SU-DHL-6 (cell line): ENCODE results near the gene MRM2.

ENCODE experiments used
- H2AFZ ChIP-seq: fragments of 200-600 bp; sonication (generic); 2 replicates; pipeline ENCODE4 v1.6.1; 2014; ENCODE audit warnings: low read depth, mild to moderate bottlenecking, moderate library complexity, mixed read lengths, antibody characterized with exemption, low read length; ENCODE audit not compliant: severe bottlenecking
- H3F3A ChIP-seq: fragments of 200-600 bp; shearing (Covaris generic); 2 replicates; pipeline ENCODE4 v1.6.0; 2016; ENCODE audit warnings: antibody characterized with exemption, mild to moderate bottlenecking; ENCODE audit not compliant: insufficient read depth
- H3K27ac ChIP-seq: fragments of 200-600 bp; sonication (generic); 2 replicates; pipeline ENCODE4 v1.5.1; 2016; ENCODE audit warnings: low read depth, mild to moderate bottlenecking, low read length, moderate library complexity, mixed read lengths
- H3K27me3 ChIP-seq: fragments of 200-600 bp; sonication (generic), shearing (Covaris generic); 2 replicates; pipeline ENCODE4 v1.6.0; 2014; ENCODE audit warnings: mild to moderate bottlenecking, low read length
- H3K36me3 ChIP-seq: fragments of 200-600 bp; sonication (generic); 2 replicates; pipeline ENCODE4 v1.6.1; 2014; ENCODE audit warnings: mild to moderate bottlenecking, low read length, mixed read lengths
- H3K4me2 ChIP-seq: fragments of 300-600, 200-600 bp; shearing (Covaris generic), sonication (generic); 2 replicates; pipeline ENCODE4 v1.6.0; 2014; ENCODE audit warnings: low read length, low read depth, mild to moderate bottlenecking; ENCODE audit not compliant: poor library complexity, severe bottlenecking
- H3K4me3 ChIP-seq: fragments of 200-600 bp; sonication (generic); 2 replicates; pipeline ENCODE4 v1.5.1; 2014; ENCODE audit warnings: antibody characterized with exemption, low read length, mild to moderate bottlenecking, mixed read lengths; ENCODE audit not compliant: insufficient read depth, poor library complexity, severe bottlenecking
- H3K79me2 ChIP-seq: fragments of 200-600 bp; sonication (generic); 2 replicates; pipeline ENCODE4 v1.6.1; 2014; ENCODE audit warnings: mild to moderate bottlenecking, low read length, moderate library complexity; ENCODE audit not compliant: insufficient read depth
- H3K9ac ChIP-seq: fragments of 200-600 bp; sonication (generic); 2 replicates; pipeline ENCODE4 v1.7.0; 2014; ENCODE audit warnings: mild to moderate bottlenecking, low read length
- H3K9me2 ChIP-seq: fragments of 200-600 bp; sonication (generic); replicated peaks from 2 replicates; pipeline ENCODE4 v1.6.1; 2014; ENCODE audit warnings: low read length; ENCODE audit not compliant: insufficient read depth
- H3K9me3 ChIP-seq: fragments of 200-600 bp; sonication (generic); 2 replicates; pipeline ENCODE4 v1.6.1; 2014; ENCODE audit warnings: low read length, mixed read lengths; ENCODE audit not compliant: insufficient read depth
- H4K20me1 ChIP-seq: fragments of 200-600 bp; sonication (generic); 2 replicates; pipeline ENCODE4 v1.6.1; 2014; ENCODE audit warnings: low read depth, mild to moderate bottlenecking, antibody characterized with exemption, low read length, moderate library complexity, mixed read lengths
- CTCF ChIP-seq: fragments of 200-600 bp; sonication (generic); IDR thresholded peaks from one replicate; pipeline ENCODE4 v1.5.1; 2017; ENCODE audit warnings: antibody characterized with exemption, mild to moderate bottlenecking, low read length, moderate library complexity; ENCODE audit not compliant: insufficient read depth, poor library complexity, severe bottlenecking
- EZH2phosphoT487 ChIP-seq: fragments of 200-600 bp; sonication (generic), shearing (Covaris generic); conservative IDR thresholded peaks from 2 replicates; pipeline ENCODE4 v1.6.1; 2018; ENCODE audit warnings: mild to moderate bottlenecking, antibody characterized with exemption, low read length, moderate library complexity, mixed read lengths

The MRM2 gene

DNA sequence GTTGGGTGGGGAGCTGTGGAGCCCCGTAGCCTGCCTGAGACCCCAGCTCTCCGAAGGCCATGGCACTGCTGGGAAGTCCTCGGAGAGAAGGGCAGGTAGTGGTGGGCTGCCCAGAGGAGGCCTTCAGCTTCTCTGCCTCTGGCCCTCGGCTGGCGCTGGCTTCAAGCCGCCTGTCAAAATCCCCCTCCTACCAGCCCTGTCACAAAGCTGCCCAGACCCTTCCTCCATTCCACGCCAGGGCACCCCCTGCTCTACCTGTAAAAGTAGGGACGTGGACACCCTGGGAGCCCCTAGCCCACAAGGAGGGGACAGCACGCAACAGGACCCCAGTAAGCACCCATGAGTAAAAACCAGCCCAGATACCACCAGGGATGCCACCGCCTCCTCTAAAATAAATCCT lies 40.9 kb downstream of the MRM2 start:
- no peaks in the 10 kb centered on the region for H3F3A ChIP-seq
- TF ChIP-seq CTCF (no peak), EZH2phosphoT487 (no peak)
- no peaks in the 10 kb centered on the region for H3K9me3 ChIP-seq
- no peak overlapping the region for H3K4me2 ChIP-seq
- H3K9me2 ChIP-seq: no peaks in the 10 kb centered on the region
- no peak overlapping the region for H3K9ac ChIP-seq
- no peaks in the 10 kb centered on the region for H3K79me2 ChIP-seq
- peaks cover 6% of the 10 kb centered on the region; the same call in 1 of the 2 replicates for H3K36me3 ChIP-seq
- H3K27ac ChIP-seq: no peak overlapping the region
- no peak overlapping the region for H2AFZ ChIP-seq
- H3K27me3 ChIP-seq: no peaks in the 10 kb centered on the region
- H3K4me3 ChIP-seq: no peak overlapping the region
- no peaks in the 10 kb centered on the region for H4K20me1 ChIP-seq

DNA sequence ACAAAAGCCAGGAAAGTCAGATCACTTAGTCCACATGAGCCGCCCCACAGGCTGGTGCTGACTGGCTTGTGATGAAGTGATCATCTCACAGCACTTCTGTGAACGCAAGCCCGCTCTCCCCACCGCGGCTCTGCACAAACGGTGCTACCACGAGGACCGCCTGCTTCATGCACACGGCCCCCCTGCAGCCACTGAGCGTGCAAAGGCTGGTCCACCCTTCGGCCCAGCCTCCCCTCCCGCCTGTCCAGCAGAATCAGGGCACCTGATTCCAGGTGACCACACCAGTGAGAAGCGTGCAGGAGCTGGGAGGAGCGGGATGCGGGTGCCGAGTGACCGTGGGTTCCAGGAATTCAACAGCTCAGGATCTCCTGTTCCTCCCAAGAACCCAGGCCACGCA lies 41.4 kb downstream of the MRM2 start:
- Histone ChIP-seq H3K27ac (no peak overlapping the region), H3K36me3 (peaks cover 11% of the 10 kb centered on the region), H3K4me2 (no peak overlapping the region)

DNA sequence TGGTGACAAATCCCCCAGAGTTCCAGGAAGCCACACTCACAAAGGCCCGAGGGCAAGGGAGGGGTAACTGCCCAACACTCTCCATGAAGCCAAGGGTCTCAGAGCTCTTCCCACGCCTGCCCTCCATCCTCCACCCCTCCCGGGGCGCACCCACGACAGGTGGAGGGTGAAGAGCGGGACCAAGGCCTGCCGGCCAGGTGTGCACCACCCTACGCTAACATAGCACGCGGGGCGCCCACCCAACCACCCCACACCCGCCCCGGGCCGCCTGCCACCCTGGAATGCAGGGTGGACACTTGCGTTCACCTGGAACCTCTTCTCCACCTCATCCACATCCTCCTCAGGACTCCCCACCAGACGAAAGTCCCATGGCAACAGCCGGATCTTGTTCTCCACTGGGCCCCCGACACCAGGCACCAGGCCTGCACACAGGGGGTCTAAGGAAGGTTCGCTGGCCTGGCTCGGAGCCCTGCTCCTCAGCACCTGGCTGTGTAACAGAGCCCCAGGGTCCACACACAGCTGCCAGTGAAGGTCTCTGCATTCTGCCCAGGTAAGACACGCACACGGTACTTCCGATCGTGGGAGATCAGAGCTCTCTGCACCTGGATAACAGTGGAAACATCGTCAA lies 41.9 kb downstream of the MRM2 start:
- Histone ChIP-seq H3K4me2 (no peak overlapping the region), H3K27ac (no peak overlapping the region)

More for the DNA sequence above, 41.4 kb downstream of the MRM2 start:
- Histone ChIP-seq H3F3A (no peaks in the 10 kb centered on the region), H3K79me2 (no peaks in the 10 kb centered on the region), H3K27me3 (no peaks in the 10 kb centered on the region), H4K20me1 (no peaks in the 10 kb centered on the region), H3K9ac (no peak overlapping the region), H3K9me2 (no peaks in the 10 kb centered on the region), H3K9me3 (peaks cover 3% of the 10 kb centered on the region; the same call in 1 of the 2 replicates), H2AFZ (no peak overlapping the region), H3K4me3 (no peak overlapping the region)
- TF ChIP-seq CTCF: no peak
- no peak for TF ChIP-seq EZH2phosphoT487

More for the DNA sequence above, 41.9 kb downstream of the MRM2 start:
- TF ChIP-seq CTCF: no peak
- no peak for TF ChIP-seq EZH2phosphoT487
- peaks cover 6% of the 10 kb centered on the region; the same call in 1 of the 2 replicates for H3K9me3 ChIP-seq
- no peak overlapping the region for H3K4me3 ChIP-seq
- no peaks in the 10 kb centered on the region for H3K79me2 ChIP-seq
- H3F3A ChIP-seq: no peaks in the 10 kb centered on the region
- no peaks in the 10 kb centered on the region for H3K27me3 ChIP-seq
- H4K20me1 ChIP-seq: no peaks in the 10 kb centered on the region
- no peak overlapping the region for H2AFZ ChIP-seq
- peaks cover 16% of the 10 kb centered on the region for H3K36me3 ChIP-seq
- no peak overlapping the region for H3K9ac ChIP-seq
- H3K9me2 ChIP-seq: no peaks in the 10 kb centered on the region
